PC-9 (cell line): ENCODE measurements around the gene ROM1. TPM values are rescaled to one million over a fixed set of nuclear protein-coding genes. Genes with fewer than 3 reads are reported as not detected.

Experiments
- BruUV-seq: library from RNA; stranded (reverse); fragments of 400-500 nt; replicated peaks from 2 replicates; lab custom pipeline; 2021; lab: Mats Ljungman, UMichigan
- CTCF ChIA-PET: fragments of 300-600 bp; sonication (Branson Sonifier 250); formaldehyde crosslinking; loops from one replicate; lab custom pipeline; 2022; ENCODE audit warnings: antibody characterized with exemption; lab: Charles Lee
- POLR2A ChIA-PET: fragments of 300-600 bp; sonication (Branson Sonifier 250); formaldehyde crosslinking; loops from one replicate; lab custom pipeline; 2022; ENCODE audit warnings: antibody characterized with exemption; ENCODE audit not compliant: unreplicated experiment; lab: Charles Lee
- DNase-seq, 2 experiments: peaks; one replicate each; pipeline versions ENCODE4 v3.0.0 to v3.0.0-alpha.2; 2015 to 2022; ENCODE audit warnings: mixed read lengths in 1 of 2
- H2AFZ ChIP-seq: fragments of 200-600 bp; sonication (generic); 2 replicates; pipeline ENCODE4 v1.8.1; 2017; ENCODE audit warnings: antibody characterized with exemption
- H3F3A ChIP-seq: fragments of 200-600 bp; sonication (generic); 2 replicates; pipeline ENCODE4 v1.8.1; 2017; ENCODE audit warnings: antibody characterized with exemption, mild to moderate bottlenecking, low read depth; ENCODE audit not compliant: insufficient read depth
- H3K27ac ChIP-seq: fragments of 200-600 bp; sonication (generic); 2 replicates; pipeline ENCODE4 v1.6.1; 2016; ENCODE audit warnings: mixed run types
- H3K27me3 ChIP-seq: fragments of 200-600 bp; sonication (generic); 2 replicates; pipeline ENCODE4 v1.6.1; 2016; ENCODE audit warnings: low read depth, mixed run types; ENCODE audit not compliant: insufficient read depth
- H3K36me3 ChIP-seq: fragments of 200-600 bp; sonication (generic); 2 replicates; pipeline ENCODE4 v1.6.1; 2016; ENCODE audit warnings: low read depth, mixed run types
- H3K4me1 ChIP-seq: fragments of 200-600 bp; sonication (generic); replicated peaks from 2 replicates; pipeline ENCODE4 v1.6.1; 2016; ENCODE audit warnings: mixed run types; ENCODE audit not compliant: insufficient read depth
- H3K4me2 ChIP-seq: fragments of 200-600 bp; sonication (generic); 2 replicates; pipeline ENCODE4 v1.6.1; 2017; ENCODE audit warnings: mixed run types
- H3K4me3 ChIP-seq: fragments of 200-600 bp; sonication (generic); 2 replicates; pipeline ENCODE4 v1.6.1; 2016; ENCODE audit warnings: mixed run types
- H3K79me2 ChIP-seq: fragments of 200-600 bp; sonication (generic); 2 replicates; pipeline ENCODE4 v1.6.1; 2017; ENCODE audit warnings: low read depth, mixed run types
- H3K9me2 ChIP-seq: fragments of 200-600 bp; sonication (generic); 2 replicates; pipeline ENCODE4 v1.8.1; 2017; ENCODE audit warnings: mild to moderate bottlenecking; ENCODE audit not compliant: insufficient read depth
- H3K9me3 ChIP-seq: fragments of 200-600 bp; sonication (generic); 2 replicates; pipeline ENCODE4 v1.8.1; 2016; ENCODE audit warnings: low read depth; ENCODE audit not compliant: insufficient read depth
- H4K20me1 ChIP-seq: fragments of 200-600 bp; sonication (generic); 2 replicates; pipeline ENCODE4 v1.8.1; 2017; ENCODE audit not compliant: insufficient read depth
- EZH2 ChIP-seq: fragments of 200-600 bp; sonication (generic); IDR thresholded peaks from 2 replicates; pipeline ENCODE4 v1.8.0; 2017; ENCODE audit warnings: antibody characterized with exemption, low read depth
- intact Hi-C: fragments of 100-400 bp; cut with micrococcal nuclease; formaldehyde crosslinking; loops from one replicate; pipeline ENCODE4 v1.10.0; 2022; ENCODE audit not compliant: unreplicated experiment
- total RNA-seq: library from RNA; stranded (reverse); gene quantifications from 2 replicates; pipeline ENCODE4 v1.2.3, GENCODE V29; 2021
- TF ChIP-seq, protein P1 (sequence below): fragments of 200-600 bp; sonication (generic); conservative IDR thresholded peaks from 2 replicates; pipeline ENCODE4 v1.6.1; 2017; ENCODE audit warnings: mixed run types, antibody characterized with exemption, mild to moderate bottlenecking, moderate library complexity

Gene ROM1
- total RNA-seq, 1 experiment from 2014 or later, result 6.2 TPM

- H3K27me3 ChIP-seq, result no peaks in the 10 kb centered on the region
- no peaks in the 10 kb centered on the region for H3K9me3 ChIP-seq
- peaks cover 17% of the 10 kb centered on the region for H3K4me1 ChIP-seq
- TF ChIP-seq, protein P1, sequence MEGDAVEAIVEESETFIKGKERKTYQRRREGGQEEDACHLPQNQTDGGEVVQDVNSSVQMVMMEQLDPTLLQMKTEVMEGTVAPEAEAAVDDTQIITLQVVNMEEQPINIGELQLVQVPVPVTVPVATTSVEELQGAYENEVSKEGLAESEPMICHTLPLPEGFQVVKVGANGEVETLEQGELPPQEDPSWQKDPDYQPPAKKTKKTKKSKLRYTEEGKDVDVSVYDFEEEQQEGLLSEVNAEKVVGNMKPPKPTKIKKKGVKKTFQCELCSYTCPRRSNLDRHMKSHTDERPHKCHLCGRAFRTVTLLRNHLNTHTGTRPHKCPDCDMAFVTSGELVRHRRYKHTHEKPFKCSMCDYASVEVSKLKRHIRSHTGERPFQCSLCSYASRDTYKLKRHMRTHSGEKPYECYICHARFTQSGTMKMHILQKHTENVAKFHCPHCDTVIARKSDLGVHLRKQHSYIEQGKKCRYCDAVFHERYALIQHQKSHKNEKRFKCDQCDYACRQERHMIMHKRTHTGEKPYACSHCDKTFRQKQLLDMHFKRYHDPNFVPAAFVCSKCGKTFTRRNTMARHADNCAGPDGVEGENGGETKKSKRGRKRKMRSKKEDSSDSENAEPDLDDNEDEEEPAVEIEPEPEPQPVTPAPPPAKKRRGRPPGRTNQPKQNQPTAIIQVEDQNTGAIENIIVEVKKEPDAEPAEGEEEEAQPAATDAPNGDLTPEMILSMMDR, result no peak
- no peak for TF ChIP-seq EZH2
- H2AFZ ChIP-seq, result no peak overlapping the region
- H4K20me1 ChIP-seq, result no peaks in the 10 kb centered on the region; the same call in 1 of the 2 replicates
- BruUV-seq, result TSS peak; percentile 36
- peak overlapping the region; percentile 95 for H3K4me3 ChIP-seq
- peaks cover 15% of the 10 kb centered on the region for H3K36me3 ChIP-seq
- peak overlapping the region; percentile 94 for H3K4me2 ChIP-seq
- H3K27ac ChIP-seq, result no peak overlapping the region
- H3K79me2 ChIP-seq, result peaks cover 38% of the 10 kb centered on the region
- CTCF ChIA-PET, result interaction anchor here (0.6 to 1.4 kb wide), 2 partner anchors 39 to 175 kb away, joined by 3 to 7 read pairs; no protein-coding TSS in a partner anchor
- H3K9me2 ChIP-seq, result no peaks in the 10 kb centered on the region
- peaks cover 61% of the 10 kb centered on the region for H3F3A ChIP-seq
- POLR2A ChIA-PET, result interaction anchor here (0.6 to 1.0 kb wide), 5 partner anchors 26 to 186 kb away, joined by 3 to 5 read pairs (median 4); partner anchors contain the start of gene UQCC3
- intact Hi-C loops, result no loop called here
- DNase-seq, result no peak
Measured at GRCh38 chr11:62599901-62600300, 13.2 kb upstream of the ROM1 start.

DNA sequence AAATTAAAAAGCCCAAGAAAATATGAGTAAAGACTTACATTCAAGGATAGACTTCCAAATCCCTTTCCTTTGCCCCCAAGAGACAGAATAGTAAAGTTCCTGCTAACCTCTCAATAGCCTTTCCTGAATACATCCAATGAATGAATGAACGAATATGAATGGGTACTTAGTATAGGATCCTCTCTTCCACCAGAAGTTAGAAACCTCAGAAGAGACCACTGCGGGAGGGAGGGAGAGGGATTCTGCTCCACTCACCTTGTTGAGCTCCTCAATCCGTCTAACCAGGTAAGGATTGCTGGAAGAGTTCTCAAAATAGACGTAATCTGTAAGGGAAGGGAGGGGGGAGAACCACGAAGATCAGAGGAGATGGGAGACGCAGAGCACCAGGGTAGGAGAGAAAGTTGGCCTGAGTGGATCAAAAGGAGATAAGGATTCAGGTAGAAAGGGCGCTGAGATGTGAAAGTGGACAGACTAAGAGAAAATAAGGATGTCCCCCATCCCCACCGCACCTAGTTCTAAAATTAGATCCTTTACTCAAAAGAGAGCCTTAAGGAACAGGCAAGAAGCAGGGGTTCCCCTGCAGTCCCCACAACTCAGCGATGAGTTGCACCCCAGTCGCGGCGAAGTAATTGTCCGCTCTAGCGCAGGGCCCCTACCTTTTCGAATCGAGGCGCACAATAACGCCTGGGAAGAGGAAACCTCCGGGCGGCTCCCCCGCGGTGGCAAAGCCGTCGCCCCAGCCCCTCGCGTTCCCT lies 12.5 kb upstream of the ROM1 start:
- Histone ChIP-seq H3K36me3 (peaks cover 15% of the 10 kb centered on the region), H3K4me2 (peak overlapping the region; percentile 94), H3K9me2 (no peaks in the 10 kb centered on the region), H2AFZ (peak overlapping the region; percentile 92), H3F3A (peaks cover 64% of the 10 kb centered on the region), H3K4me3 (peak overlapping the region; percentile 95), H3K9me3 (no peaks in the 10 kb centered on the region), H3K79me2 (peaks cover 38% of the 10 kb centered on the region), H3K27me3 (no peaks in the 10 kb centered on the region), H4K20me1 (no peaks in the 10 kb centered on the region; the same call in 1 of the 2 replicates), H3K4me1 (peaks cover 17% of the 10 kb centered on the region), H3K27ac (peak overlapping the region; percentile 67)
- DNase-seq, result no peak
- POLR2A ChIA-PET, result interaction anchor here (1.0 kb wide), 1 partner anchor 27 kb away, joined by 5 read pairs; no protein-coding TSS in a partner anchor
- BruUV-seq, result no TSS peak
- intact Hi-C loops, result loop anchor here (1.0 kb wide), 1 partner anchor 9 kb away; the partner anchor contains the start of gene TUT1
- CTCF ChIA-PET, result interaction anchor here (0.6 to 1.8 kb wide), 3 partner anchors 11 to 205 kb away, joined by 3 to 17 read pairs (median 12); no protein-coding TSS in a partner anchor
- TF ChIP-seq, protein P1, result no peak
- no peak for TF ChIP-seq EZH2

DNA sequence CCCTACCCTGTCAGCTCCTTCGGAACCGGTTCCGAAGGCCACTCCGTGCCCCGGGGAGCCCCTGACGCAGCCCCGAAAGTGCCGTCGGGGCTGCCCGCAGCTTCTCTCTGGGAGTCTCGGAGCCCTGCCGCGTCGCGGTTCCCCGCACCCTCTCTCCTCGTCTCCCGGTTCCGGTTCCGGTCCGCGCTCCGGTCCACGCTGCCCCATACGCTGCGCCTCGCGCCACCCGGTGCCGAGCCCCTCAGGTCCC lies 12.0 kb upstream of the ROM1 start:
- no peak for TF ChIP-seq EZH2
- TF ChIP-seq, protein P1, result no peak
- peaks cover 15% of the 10 kb centered on the region for H3K36me3 ChIP-seq
- no peaks in the 10 kb centered on the region; the same call in 1 of the 2 replicates for H4K20me1 ChIP-seq
- H3K4me2 ChIP-seq, result peak overlapping the region; percentile 94
- CTCF ChIA-PET, result interaction anchor here (0.6 to 1.8 kb wide), 3 partner anchors 11 to 205 kb away, joined by 3 to 17 read pairs (median 12); no protein-coding TSS in a partner anchor
- H3K27me3 ChIP-seq, result no peaks in the 10 kb centered on the region
- peak overlapping the region; percentile 92 for H2AFZ ChIP-seq
- peak overlapping the region; percentile 67 for H3K27ac ChIP-seq
- BruUV-seq, result no TSS peak
- intact Hi-C loops, result loop anchor here (1.0 kb wide), 1 partner anchor 10 kb away; the partner anchor contains the start of gene TUT1
- H3K9me2 ChIP-seq, result no peaks in the 10 kb centered on the region
- H3K79me2 ChIP-seq, result peaks cover 38% of the 10 kb centered on the region
- peak overlapping the region; percentile 95 for H3K4me3 ChIP-seq
- POLR2A ChIA-PET, result interaction anchor here (0.6 to 1.1 kb wide), 2 partner anchors 9 to 271 kb away, joined by 4 to 15 read pairs; partner anchors contain the start of gene TUT1
- peaks cover 17% of the 10 kb centered on the region for H3K4me1 ChIP-seq
- DNase-seq, result no peak
- H3K9me3 ChIP-seq, result no peaks in the 10 kb centered on the region
- H3F3A ChIP-seq, result peaks cover 64% of the 10 kb centered on the region
